H1 (cell line): ENCODE data around the gene PPIB. TPM values are rescaled to one million over a fixed set of nuclear protein-coding genes. Genes with fewer than 3 reads are reported as not detected.

Source experiments
- polyA plus RNA-seq, 7 experiments: library from polyadenylated mRNA; depleted of rRNA in 3 of 7; stranded (reverse) in 5 of 7; unstranded in 2 of 7; fragments of >200 nt in 5 of 7; fragments of 200-250 nt in 2 of 7; gene quantifications; 1 replicate in 5 of 7; 2 replicates in 1 of 7; 4 replicates in 1 of 7; pipeline versions ENCODE4 v1.2.1 to v1.2.3, GENCODE V29; 2011 to 2013; ENCODE audit warnings: missing spikeins in 2 of 7, mixed read lengths in 2 of 7
- total RNA-seq: library from RNA; stranded (reverse); fragmentation: NEBNext Ultra II Directional; extraction: Animal tissue kit (Norgen Biotek cat#: 25700); gene quantifications from 2 replicates; pipeline ENCODE4 v1.2.1, GENCODE V29; 2021
- TF ChIP-seq, protein P1 (sequence below), 3 experiments: IDR thresholded peaks; 1 replicate in 2 of 3; 2 replicates in 1 of 3; pipeline versions ENCODE4 v1.5.1 to v1.6.1; 2011; ENCODE audit warnings: low read length in 3 of 3, mild to moderate bottlenecking in 3 of 3, inconsistent platforms in 2 of 3, low read depth in 1 of 3, moderate library complexity in 1 of 3; ENCODE audit not compliant: insufficient read depth in 1 of 3; ENCODE audit errors: control extremely low read depth in 1 of 3
- TF ChIP-seq, protein P2 (sequence below): IDR thresholded peaks from 2 replicates; pipeline ENCODE4 v1.6.1; 2011; ENCODE audit warnings: low read length, improper control_type of control experiment

Gene PPIB
- total and polyA plus RNA-seq, 2 of the 8 experiments (the other 6 are each of a cell fraction or from before 2014, with no cell fraction given): 558 to 579 TPM

DNA sequence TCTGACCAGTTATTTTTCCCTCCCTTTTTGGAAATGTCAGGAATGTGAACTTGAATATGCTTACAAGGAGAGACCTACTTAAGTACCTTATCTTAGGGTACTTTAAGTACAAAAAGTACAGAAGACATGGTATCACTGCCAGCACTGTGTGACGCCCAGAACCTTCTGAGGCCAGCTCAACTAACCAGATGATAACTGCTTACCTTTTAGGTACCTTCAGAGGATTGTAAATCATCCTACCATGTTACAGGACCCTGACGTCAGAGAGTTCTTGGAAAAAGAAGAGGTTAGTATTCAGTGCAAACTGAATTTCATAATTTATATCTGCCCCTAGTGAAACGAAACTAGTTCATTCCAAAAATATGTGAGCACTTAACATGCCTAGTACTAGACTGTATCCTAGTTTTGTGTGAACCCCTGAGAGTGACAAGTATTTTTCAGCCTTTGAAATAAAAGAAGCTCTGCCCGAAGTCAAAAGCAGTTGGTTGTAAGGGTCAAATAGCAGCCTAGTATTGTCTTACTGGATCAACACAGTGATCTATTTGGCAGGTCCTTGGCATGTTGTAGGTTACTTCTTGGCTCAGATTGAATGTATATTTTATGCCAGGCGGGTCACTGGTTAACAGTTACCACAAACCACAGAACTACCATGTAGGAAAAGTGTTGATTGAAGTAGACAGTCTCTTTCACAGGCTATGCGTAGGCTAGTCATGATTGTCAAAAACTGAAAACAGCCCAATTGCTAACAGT lies 35.1 kb downstream of the PPIB start (continued):
- TF ChIP-seq, protein P1, sequence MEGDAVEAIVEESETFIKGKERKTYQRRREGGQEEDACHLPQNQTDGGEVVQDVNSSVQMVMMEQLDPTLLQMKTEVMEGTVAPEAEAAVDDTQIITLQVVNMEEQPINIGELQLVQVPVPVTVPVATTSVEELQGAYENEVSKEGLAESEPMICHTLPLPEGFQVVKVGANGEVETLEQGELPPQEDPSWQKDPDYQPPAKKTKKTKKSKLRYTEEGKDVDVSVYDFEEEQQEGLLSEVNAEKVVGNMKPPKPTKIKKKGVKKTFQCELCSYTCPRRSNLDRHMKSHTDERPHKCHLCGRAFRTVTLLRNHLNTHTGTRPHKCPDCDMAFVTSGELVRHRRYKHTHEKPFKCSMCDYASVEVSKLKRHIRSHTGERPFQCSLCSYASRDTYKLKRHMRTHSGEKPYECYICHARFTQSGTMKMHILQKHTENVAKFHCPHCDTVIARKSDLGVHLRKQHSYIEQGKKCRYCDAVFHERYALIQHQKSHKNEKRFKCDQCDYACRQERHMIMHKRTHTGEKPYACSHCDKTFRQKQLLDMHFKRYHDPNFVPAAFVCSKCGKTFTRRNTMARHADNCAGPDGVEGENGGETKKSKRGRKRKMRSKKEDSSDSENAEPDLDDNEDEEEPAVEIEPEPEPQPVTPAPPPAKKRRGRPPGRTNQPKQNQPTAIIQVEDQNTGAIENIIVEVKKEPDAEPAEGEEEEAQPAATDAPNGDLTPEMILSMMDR (IDR thresholded peaks at IDR 0.05; ENCODE audit: control extremely low read depth in 1 of 3, insufficient read depth in 1 of 3, low read depth in 1 of 3, low read length in 3 of 3): no peak
- TF ChIP-seq, protein P2, sequence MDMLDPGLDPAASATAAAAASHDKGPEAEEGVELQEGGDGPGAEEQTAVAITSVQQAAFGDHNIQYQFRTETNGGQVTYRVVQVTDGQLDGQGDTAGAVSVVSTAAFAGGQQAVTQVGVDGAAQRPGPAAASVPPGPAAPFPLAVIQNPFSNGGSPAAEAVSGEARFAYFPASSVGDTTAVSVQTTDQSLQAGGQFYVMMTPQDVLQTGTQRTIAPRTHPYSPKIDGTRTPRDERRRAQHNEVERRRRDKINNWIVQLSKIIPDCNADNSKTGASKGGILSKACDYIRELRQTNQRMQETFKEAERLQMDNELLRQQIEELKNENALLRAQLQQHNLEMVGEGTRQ: no peak
